Stimulated activated CD4-positive, alpha-beta T cell treated with anti-CD3 and anti-CD28 coated beads, Interleukin-1b, Interleukin-23, amount 100 ng/mL, for 1 hour (primary cell): Measurements from ENCODE around the gene TTC9B.
"Not testable (repeated sequence)": the region's sequence is repeated elsewhere in the genome, so short reads cannot be mapped to it uniquely, and the experiment has no call there.

Source experiments
- DNase-seq, 2 donors: peaks; one replicate each; pipeline ENCODE4 v3.0.0-alpha.2; 2020; ENCODE audit warnings: low read depth in 2 of 2

Gene TTC9B

DNA sequence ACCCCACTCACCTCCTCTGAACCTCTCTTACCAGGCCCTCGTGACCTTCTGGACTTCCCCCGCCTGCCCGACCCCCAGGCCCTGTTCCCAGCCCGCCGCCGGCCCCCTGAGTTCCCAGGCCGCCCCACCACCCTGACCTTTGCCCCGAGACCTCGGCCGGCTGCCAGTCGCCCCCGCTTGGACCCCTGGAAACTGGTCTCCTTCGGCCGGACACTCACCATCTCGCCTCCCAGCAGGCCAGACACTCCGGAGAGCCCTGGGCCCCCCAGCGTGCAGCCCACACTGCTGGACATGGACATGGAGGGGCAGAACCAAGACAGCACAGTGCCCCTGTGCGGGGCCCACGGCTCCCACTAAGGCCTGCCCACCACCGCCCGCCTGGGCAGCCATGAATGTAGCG is 3.2 kb downstream of the TTC9B start:
- DNase-seq, result no peak

DNA sequence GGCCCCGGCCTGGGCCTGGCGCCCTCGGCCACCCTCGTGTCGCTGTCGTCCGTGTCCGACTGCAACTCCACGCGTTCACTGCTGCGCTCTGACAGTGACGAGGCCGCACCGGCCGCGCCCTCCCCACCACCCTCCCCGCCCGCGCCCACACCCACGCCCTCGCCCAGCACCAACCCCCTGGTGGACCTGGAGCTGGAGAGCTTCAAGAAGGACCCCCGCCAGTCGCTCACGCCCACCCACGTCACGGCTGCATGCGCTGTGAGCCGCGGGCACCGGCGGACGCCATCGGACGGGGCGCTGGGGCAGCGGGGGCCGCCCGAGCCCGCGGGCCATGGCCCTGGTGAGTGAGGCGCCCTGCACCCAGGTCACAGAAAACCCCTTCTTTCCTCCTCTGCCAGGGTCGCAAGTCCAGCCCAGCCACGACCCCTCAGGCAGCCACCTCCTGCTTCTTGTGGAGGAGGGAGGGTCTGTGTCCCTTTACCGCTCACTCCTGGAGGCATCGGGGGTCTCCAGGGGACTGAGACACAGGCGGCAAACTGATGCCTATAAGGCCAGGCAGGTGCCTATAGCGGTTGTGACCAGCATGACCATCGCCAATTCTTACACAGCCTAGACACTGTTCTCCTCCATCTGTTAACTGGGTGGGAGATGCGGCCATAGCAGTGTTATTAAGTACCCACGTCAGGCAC is 4.2 kb downstream of the TTC9B start:
- DNase-seq, result no peak

DNA sequence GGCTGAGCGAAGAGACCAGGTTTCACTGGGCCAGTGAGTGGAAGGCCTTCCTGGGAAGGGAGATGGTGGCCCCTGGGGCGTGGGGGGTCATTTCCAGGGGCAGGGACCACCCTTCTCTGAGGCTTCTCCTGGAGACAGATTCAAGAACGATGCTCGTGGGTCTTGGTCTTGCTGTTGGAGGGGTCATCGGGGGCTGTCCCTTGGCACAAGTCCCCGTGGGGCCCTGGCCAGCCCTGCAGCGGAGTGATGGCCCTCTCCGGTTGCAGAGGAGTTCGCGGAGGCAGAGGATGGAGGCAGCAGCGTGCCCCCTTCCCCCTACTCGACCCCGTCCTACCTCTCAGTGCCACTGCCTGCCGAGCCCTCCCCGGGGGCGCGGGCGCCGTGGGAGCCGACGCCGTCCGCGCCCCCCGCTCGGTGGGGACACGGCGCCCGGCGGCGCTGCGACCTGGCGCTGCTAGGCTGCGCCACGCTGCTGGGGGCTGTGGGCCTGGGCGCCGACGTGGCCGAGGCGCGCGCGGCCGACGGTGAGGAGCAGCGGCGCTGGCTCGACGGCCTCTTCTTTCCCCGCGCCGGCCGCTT is 4.8 kb downstream of the TTC9B start:
- DNase-seq, result no peak

DNA sequence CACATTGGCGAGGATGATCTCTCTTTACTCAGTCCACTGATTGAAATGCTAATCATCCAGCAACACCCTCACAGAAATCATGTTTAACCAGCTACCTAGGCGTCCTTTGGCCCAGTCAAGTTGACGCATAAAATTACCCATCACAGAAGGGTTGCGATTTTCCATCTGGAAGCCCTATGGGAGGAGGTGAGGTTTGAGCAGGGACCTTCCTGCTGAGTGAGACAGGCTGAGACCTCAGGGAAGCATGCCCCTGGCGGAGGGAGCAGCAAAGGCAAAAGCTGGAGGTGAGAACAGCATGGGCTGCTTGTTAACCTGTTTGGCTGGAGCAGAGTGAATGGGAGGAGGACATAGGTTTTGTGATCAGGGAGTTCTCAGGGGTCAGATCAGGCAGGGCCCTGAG is 7.3 kb downstream of the TTC9B start:
- DNase-seq, result no peak

DNA sequence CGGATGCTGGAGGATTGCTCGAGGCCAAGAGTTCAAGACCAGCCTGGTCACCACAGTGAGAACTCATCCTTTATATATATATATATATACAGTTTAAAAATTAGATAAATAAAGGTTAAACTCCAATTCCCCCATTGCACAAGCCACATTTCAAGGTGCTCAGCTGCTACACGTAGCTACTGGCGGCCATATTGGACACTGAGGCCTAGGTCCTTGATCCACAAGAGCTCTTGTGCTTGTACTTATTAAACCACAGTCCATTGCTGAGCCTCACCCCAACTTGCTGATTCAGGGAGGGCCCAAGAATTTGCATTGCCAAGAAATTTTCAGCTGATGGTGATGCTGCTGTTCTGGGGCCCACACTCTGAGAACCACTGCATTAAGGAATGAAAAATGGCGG is 9.6 kb downstream of the TTC9B start:
- no peak for DNase-seq

DNA sequence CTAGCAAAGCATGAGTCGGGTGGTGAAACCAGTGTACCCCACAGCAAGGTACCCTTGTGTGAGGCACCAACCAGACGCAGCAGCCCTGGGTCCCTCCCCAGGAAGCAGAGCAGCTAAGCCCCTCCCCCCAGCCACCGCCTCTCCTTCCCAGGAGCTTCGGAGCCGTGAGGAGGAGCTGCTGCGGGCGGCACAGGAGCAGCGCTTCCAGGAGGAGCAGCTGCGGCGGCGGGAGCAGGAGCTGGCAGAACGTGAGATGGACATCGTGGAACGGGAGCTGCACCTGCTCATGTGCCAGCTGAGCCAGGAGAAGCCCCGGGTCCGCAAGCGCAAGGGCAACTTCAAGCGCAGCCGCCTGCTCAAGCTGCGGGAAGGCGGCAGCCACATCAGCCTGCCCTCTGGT is 12.4 kb downstream of the TTC9B start:
- DNase-seq, result no peak

DNA sequence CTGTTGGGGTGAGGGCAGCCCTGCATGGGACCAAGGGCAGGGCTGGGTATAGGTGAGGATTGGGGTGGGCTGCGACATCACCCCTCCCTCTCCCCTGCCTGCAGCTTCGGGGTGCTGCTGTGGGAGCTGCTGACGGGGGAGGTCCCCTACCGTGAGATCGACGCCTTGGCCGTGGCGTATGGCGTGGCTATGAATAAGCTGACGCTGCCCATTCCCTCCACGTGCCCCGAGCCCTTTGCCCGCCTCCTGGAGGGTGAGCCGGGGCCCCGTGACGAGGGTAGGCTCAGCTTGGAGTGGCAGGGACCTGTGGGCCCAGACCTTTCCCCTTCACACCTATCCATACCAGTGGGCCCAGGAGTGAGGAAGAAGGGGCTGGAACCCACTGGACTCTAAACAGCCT is 13.8 kb downstream of the TTC9B start:
- DNase-seq, result no peak

DNA sequence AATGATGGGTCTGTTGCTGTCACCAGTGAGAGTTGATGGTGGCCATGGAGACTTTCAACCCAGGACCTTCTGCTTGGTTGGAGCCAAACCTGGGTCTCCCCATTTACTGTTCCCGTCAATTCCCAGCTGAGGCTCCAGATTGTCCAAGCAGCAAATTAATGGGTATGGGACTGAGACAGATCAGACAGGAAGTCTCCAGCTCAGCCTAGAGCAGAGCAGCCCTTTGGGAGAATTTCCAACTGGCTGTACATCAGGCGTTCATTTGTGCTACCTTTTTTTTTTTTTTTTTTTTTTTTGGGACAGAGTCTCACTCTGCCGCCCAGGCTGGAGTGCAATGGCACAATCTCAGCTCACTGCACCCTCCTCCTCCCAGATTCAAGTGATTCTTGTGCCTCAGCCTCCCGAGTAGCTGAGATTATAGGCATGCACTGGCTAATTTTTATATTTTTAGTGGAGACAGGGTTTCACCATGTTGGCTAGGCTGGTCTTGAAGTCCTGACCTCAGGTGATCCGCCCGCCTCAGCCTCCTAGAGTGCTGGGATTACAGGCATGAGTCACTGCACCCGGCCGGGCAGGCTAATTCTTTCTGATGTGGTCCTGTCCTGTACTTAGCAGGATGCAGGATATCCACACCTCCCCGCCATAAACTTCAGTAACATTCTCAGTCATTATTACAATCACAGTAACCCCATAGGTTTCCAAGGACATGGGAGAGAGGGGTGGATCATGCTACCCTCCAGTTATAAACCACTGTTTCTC is 17.7 kb downstream of the TTC9B start:
- no peak for DNase-seq

DNA sequence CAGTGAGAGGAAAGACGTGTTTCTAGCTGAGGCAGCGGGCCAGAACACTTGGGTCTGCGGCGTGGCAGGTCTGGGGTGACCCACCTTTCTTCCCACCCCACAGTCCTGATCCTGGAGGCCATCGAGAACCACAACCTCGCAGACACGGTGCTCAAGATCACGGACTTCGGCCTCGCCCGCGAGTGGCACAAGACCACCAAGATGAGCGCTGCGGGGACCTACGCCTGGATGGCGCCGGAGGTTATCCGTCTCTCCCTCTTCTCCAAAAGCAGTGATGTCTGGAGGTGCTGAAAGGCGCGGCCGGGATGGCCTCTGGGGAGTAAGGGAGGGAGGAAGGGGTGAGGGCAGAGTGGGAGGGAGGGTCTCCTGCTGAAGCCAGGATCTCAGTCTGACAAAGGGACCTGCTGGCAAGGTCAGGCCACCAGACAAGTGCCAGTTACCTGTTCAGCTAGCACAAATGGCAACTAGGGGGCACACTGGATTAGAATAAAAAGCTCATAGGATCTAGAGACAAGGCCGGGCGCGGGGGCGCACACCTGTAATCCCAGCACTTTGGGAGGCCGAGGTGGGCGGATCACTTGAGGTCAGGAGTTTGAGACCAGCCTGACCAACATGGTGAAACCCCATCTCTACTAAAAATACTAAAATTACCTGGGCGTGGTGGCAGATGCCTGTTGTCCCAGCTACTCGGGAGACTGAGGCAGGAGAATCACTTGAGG is 19.8 kb downstream of the TTC9B start:
- DNase-seq, result no peak

DNA sequence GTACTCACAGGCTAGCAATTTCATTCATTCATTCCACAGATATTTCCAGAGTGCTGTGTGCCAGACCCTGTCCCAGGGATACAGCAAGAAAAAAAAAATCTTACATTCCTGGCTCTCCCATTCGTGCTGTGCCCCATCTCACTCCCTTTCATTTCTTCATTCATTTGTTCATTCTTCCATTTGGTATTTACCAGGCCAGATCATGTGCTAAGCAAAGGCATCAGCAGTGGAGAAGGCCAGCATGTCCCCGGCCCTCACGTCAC is 24.7 kb downstream of the TTC9B start:
- no peak for DNase-seq

DNA sequence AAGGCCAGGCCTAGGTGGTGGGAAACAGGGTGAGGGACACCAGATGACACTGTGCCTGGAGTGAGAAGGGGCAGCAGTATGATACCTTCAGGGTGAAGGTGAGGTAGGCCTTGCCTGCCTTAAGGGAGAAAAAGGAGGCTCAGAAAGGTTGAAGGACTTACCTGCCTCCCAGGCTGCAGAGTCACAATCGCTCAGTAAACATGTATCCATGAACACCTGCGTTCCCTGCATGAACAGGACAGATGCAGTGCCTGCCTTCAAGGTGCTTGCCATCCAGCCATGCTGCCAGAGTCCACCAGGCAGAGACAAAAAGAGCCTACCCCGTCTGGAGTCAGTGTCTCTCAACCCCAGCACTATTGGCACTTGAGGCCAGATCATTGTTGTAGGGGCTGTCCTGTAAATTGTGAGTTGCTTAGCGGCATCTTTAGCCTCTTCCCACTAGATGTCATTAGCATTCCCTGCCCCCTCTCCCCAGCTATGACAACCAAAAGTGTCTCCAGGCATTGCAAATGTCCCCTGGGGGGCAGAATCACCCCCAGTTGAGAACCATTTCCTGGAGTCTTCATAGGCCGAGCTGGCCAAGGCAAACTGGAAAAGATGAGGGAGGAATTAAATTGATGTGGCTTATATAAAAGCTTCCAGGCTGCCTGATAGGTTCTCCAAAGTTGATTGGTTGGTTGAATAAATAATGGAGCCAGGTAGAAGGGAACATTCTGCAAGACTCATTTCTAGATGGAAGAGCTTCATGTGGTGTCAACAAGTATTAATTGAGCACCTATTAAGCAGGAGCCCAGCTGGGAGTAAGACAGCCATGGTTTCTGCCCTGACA is 25.2 kb downstream of the TTC9B start:
- no peak for DNase-seq

DNA sequence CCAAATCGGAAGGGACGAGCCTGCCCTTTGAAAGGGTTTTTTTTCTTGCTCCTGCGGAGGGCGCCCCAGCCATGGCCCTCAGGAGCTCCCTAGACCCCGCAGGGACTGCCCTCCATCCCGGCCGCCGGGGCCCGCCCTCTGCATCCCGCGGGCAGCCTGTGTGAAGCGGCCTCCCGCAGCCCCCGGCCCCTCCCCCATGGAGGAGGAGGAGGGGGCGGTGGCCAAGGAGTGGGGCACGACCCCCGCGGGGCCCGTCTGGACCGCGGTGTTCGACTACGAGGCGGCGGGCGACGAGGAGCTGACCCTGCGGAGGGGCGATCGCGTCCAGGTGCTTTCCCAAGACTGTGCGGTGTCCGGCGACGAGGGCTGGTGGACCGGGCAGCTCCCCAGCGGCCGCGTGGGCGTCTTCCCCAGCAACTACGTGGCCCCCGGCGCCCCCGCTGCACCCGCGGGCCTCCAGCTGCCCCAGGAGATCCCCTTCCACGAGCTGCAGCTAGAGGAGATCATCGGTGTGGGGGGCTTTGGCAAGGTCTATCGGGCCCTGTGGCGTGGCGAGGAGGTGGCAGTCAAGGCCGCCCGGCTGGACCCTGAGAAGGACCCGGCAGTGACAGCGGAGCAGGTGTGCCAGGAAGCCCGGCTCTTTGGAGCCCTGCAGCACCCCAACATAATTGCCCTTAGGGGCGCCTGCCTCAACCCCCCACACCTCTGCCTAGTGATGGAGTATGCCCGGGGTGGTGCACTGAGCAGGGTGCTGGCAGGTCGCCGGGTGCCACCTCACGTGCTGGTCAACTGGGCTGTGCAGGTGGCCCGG is 26.1 kb downstream of the TTC9B start:
- no peak for DNase-seq

DNA sequence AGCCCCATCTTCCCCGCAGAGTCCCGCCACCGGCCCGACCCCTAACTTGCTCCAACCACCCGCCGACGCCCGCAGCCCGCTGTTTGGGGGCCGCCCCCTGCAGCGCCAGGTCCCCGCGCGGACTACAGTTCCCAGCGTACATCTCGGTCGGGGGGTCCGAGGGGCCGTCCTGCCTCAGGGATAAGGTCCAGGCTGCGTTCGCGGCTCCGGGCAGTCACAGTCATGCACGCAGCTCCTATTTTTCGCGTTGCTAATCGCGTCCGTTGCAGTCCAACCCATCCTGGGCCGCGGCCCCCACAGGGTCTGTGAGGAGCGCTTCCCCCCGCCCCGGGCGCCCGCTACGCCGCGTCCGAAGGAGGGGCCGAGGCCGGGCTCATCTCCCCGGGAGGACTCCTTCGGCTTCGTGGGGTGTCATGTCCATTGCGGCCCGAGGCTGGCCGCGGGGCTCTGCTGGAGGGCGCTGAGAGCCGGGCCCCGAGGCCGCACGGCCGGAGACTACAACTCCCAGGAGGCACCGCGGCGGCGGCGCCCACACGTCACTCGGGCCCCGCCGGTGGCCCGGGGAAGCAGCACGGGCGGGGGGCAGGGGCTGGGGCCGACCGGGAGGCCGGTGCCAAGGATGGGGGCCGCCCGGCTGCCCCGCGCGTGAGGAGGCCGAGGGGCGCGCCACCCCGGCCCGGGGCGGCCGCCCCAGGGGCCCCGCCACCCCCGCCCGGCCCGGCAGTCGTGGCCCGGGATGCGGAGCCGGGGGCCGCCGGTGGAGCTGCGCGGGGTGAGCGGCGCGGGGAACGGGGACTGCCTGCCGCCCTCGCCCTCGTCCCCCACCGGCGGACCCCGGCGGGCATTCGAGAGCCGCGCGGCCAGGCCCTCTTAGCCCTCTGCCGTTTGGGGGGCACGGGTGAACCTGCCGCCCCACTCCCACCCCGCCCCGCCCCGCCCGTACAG is 27.0 kb downstream of the TTC9B start, which contains the start of gene MAP3K10:
MAP3K10 (plus strand) TSS at position 536 of the 945 bp plus-strand sequence. CDS start 606 bp downstream, outside the sequence.
- peak; percentile 13 to 61 for DNase-seq

DNA sequence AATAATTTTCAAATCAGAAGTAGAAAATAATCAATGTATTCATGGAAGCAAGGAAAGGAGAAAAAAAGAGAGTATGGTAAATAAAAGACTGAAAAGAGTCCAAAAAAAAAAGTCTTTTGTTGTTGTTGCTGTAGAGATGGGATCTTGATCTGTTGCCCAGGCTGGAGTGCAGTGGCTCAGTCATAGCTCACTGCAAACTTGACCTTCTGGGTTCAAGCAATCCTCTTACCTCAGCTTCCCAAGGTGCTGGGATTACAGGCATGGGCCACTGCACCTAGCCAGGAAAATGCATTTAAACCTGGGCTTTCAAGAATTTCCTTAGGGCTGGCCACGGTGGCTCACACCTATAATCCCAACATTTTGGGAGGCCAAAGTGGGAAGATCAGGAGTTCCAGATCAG is 33.9 kb downstream of the TTC9B start:
- no peak for DNase-seq

DNA sequence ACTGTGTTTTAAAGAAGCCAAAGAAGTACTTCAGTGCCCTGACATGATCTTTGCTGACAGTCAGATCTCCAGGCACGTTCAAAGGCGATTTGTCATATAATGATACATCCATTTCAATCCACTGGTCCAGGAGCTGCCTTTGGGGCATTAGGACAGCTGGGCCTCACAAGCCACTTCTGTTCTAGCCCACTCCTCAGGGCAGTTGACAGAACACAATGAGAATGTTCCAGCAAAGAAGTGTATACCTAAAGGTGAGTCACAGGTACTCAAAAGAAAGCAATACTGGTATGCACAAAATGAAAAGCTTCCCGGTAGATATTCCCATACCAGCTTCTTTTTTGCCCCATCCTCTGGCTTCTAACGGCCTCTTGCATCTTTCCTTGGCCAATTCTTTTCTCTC is 39.4 kb downstream of the TTC9B start:
- no peak for DNase-seq

DNA sequence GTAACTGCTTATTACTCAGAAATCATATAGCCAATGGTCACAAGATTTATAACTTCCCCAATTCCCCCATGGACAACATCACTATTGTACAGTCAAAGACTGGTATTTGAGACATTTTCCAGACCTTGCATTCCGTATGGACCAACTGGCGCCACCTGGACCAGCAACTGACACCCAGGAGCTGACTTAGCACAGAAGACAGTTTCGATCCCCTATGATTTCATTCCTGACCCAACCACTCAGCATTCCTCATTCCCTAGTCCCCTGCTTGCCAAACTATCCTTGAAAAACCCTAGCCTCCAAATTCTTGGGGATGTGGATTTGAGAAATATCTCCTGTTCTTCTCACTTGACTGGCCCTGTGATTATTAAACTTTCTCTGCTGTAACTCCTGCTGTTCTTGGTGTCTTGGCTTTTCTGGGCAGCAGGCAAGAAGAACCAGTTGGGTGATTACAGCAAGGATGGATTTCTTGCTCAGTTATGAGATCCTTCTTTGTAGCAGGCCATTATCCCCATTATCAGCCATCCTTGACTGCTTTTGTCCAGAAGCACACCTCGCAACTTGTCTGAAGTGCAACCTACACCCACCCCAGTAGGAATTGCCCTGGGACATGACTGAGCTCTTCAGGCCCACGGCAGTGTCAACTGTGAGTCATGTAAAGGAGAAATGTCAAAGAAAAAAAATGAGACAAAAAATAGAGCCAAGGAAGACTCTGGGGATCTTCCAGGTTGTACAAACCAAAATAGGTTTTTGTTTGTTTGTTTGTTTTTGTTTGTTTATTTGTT is 40.7 kb downstream of the TTC9B start:
- DNase-seq, result no peak

DNA sequence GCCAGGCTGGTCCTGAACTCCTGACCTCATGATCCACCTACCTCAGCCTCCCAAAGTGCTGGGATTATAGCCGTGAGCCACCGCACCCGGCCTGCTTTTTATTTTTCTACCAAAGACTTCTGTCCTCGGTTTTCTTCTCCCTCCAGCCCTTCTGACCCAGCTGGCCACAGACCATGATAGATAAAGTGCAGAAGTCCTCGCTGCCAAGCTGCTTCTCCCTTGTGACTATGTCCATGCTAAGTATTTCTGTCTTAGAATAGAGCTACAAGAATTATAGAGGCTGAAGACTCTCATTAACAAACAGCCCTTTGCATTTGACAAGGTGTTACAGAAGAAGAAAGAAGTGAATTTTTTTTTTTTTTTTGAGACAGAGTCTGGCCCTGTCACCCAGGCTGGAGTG is 42.4 kb downstream of the TTC9B start:
- DNase-seq, result no peak

DNA sequence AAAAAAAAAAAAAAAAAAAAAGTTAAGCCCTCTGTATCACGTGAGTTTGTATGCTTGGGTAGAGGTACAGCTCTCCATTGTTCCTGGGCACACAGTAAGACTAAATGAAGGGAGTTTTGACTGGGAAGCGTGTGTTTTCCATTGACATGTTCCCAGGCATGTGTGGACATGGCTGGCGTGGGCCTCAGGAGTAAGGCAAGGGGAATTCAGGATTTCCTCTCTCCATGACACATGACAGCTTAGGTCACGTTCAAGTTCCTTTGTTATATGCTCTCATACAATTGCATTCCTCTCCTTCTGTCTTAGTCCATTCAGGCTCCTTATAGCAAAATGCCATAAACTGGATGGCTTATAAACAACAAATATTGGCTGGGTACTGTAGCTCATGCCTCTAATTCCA is 44.1 kb downstream of the TTC9B start:
- DNase-seq, result no peak

DNA sequence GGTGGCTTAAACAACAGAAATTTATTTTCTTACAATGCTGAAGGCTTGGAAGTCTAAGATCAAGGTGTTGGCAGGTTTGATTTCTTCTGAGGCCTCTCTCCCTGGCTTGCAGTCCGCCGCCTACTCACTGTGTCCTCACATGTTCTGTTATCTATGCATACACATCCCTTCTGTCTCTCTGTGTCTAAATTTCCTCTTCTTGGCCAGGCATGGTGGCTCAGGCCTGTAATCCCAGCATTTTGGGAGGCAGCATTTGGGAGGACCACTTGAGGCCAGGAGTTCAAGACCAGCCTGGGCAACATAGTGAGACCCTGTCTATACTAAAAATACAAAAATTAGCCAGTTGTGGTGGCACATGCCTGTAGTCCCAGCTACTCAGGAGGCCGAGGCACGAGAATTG is 46.9 kb downstream of the TTC9B start:
- DNase-seq, result not testable (repeated sequence)
